Fibroblast of lung (primary cell): ENCODE results near the gene COL4A1. TPM values are rescaled to one million over a fixed set of nuclear protein-coding genes. Genes with fewer than 3 reads are reported as not detected.

Experiments used
- DNase-seq, 2 donors: peaks; one replicate each; pipeline versions ENCODE4 v3.0.0 to v3.0.0-alpha.2; 2010; ENCODE audit warnings: low read depth in 2 of 2
- H2AFZ ChIP-seq: 2 replicates; pipeline ENCODE4 v1.5.1; 2012; ENCODE audit warnings: low read length, control low read depth, inconsistent platforms
- H3K27ac ChIP-seq: 2 replicates; pipeline ENCODE4 v1.5.1; 2011; ENCODE audit warnings: low read length, control low read depth; ENCODE audit not compliant: insufficient read depth
- H3K27me3 ChIP-seq: 2 replicates; pipeline ENCODE4 v1.5.1; 2011; ENCODE audit warnings: mild to moderate bottlenecking, low read length; ENCODE audit not compliant: control insufficient read depth, insufficient read depth
- H3K36me3 ChIP-seq: 2 replicates; pipeline ENCODE4 v1.5.1; 2011; ENCODE audit warnings: low read length; ENCODE audit not compliant: control insufficient read depth, insufficient read depth
- H3K4me1 ChIP-seq: 2 replicates; pipeline ENCODE4 v1.5.1; 2011; ENCODE audit warnings: low read length; ENCODE audit not compliant: control insufficient read depth, insufficient read depth; ENCODE audit errors: extremely low read depth
- H3K4me2 ChIP-seq: 2 replicates; pipeline ENCODE4 v1.5.1; 2011; ENCODE audit warnings: low read length, control low read depth; ENCODE audit not compliant: insufficient read depth; ENCODE audit errors: extremely low read depth
- H3K4me3 ChIP-seq, 4 experiments: fragments of 200-600 bp in 1 of 4; sonication (generic) in 1 of 4; replicated peaks in 1 of 4; 2 replicates each; pipeline ENCODE4 v1.5.1; 2011 to 2016; ENCODE audit warnings: low read length in 4 of 4, low read depth in 3 of 4, mild to moderate bottlenecking in 3 of 4, control low read depth in 2 of 4, inconsistent platforms in 1 of 4, mixed read lengths in 1 of 4; ENCODE audit not compliant: insufficient read depth in 1 of 4; ENCODE audit errors: control extremely low read depth in 1 of 4
- H3K79me2 ChIP-seq: 2 replicates; pipeline ENCODE4 v1.5.1; 2012; ENCODE audit warnings: mild to moderate bottlenecking, low read length, inconsistent platforms; ENCODE audit not compliant: control insufficient read depth, insufficient read depth
- H3K9ac ChIP-seq: 2 replicates; pipeline ENCODE4 v1.5.1; 2011; ENCODE audit warnings: mild to moderate bottlenecking, low read length, control low read depth; ENCODE audit not compliant: insufficient read depth
- H3K9me3 ChIP-seq: 2 replicates; pipeline ENCODE4 v1.5.1; 2012; ENCODE audit warnings: low read depth, low read length; ENCODE audit not compliant: control insufficient read depth, insufficient read depth
- H4K20me1 ChIP-seq: 2 replicates; pipeline ENCODE4 v1.5.1; 2011; ENCODE audit warnings: low read length; ENCODE audit not compliant: control insufficient read depth, insufficient read depth; ENCODE audit errors: extremely low read depth
- CTCF ChIP-seq, 2 donors: IDR thresholded peaks in 1 of 2; conservative IDR thresholded peaks in 1 of 2; 1 replicate in 1 of 2; 2 replicates in 1 of 2; pipeline ENCODE4 v1.5.1; 2011 to 2012; ENCODE audit warnings: low read length in 2 of 2, control low read depth in 1 of 2, inconsistent platforms in 1 of 2, low read depth in 1 of 2, mild to moderate bottlenecking in 1 of 2
- EZH2 ChIP-seq: IDR thresholded peaks from 2 replicates; pipeline ENCODE4 v1.5.1; 2012; ENCODE audit warnings: low read length, control low read depth, mild to moderate bottlenecking; ENCODE audit errors: missing control alignments
- polyA plus RNA-seq, 2 donors: library from polyadenylated mRNA; depleted of rRNA in 1 of 2; stranded (reverse) in 1 of 2; unstranded in 1 of 2; fragments of >200 nt; gene quantifications; 2 replicates each; pipeline ENCODE4 v1.2.1, GENCODE V29; 2011 to 2012; ENCODE audit warnings: missing spikeins in 1 of 2
- total RNA-seq: library from RNA; depleted of rRNA; stranded (reverse); fragments of >200 nt; gene quantifications from 2 replicates; pipeline ENCODE4 v1.2.1, GENCODE V29; 2014

The COL4A1 gene
- total and polyA plus RNA-seq, 2 donors (not counting 1 experiment from before 2014, with no cell fraction given): 34.0 to 607 TPM

GRCh38 chr13:110221406-110222117, 85.4 kb downstream of the COL4A1 start:
- DNase-seq: peak in 1 of 2 donors; percentile 24
- Histone ChIP-seq H3K27me3 (no peaks in the 10 kb centered on the region), H3K4me2 (peak overlapping the region; percentile 51), H3K79me2 (peaks cover 3% of the 10 kb centered on the region), H3K27ac (peak overlapping the region; percentile 60), H3K9ac (peak overlapping the region; percentile 57), H2AFZ (peak overlapping the region; percentile 27), H3K9me3 (no peaks in the 10 kb centered on the region), H4K20me1 (no peaks in the 10 kb centered on the region), H3K4me1 (peaks cover 25% of the 10 kb centered on the region), H3K36me3 (no peaks in the 10 kb centered on the region), H3K4me3 (no peak overlapping the region)
- TF ChIP-seq CTCF (conservative IDR thresholded peaks at IDR 0.05 in 1 of 2, IDR thresholded peaks at IDR 0.05 in 1 of 2; ENCODE audit: low read depth in 1 of 2, low read length in 2 of 2): no peak

- Histone ChIP-seq H3K4me2 (no peak overlapping the region), H3K27me3 (no peaks in the 10 kb centered on the region), H3K4me3 (no peak overlapping the region), H3K4me1 (peaks cover 32% of the 10 kb centered on the region), H3K9me3 (no peaks in the 10 kb centered on the region), H3K36me3 (no peaks in the 10 kb centered on the region), H2AFZ (no peak overlapping the region), H3K27ac (no peak overlapping the region), H4K20me1 (no peaks in the 10 kb centered on the region), H3K79me2 (peaks cover 4% of the 10 kb centered on the region), H3K9ac (no peak overlapping the region)
- no peak for DNase-seq
- TF ChIP-seq CTCF (conservative IDR thresholded peaks at IDR 0.05 in 1 of 2, IDR thresholded peaks at IDR 0.05 in 1 of 2; ENCODE audit: low read depth in 1 of 2, low read length in 2 of 2) (no peak), EZH2 (no peak)
Measured at GRCh38 chr13:110220471-110220870, 86.5 kb downstream of the COL4A1 start.

GRCh38 chr13:110218581-110219201, 88.3 kb downstream of the COL4A1 start:
- DNase-seq: peak in 1 of 2 donors; percentile 31
- H4K20me1 ChIP-seq: no peaks in the 10 kb centered on the region
- no peak for TF ChIP-seq EZH2
- no peak for TF ChIP-seq CTCF (conservative IDR thresholded peaks at IDR 0.05 in 1 of 2, IDR thresholded peaks at IDR 0.05 in 1 of 2; ENCODE audit: low read depth in 1 of 2, low read length in 2 of 2)
- H3K27me3 ChIP-seq: no peaks in the 10 kb centered on the region
- H3K27ac ChIP-seq: peak overlapping the region; percentile 50
- H3K9ac ChIP-seq: peak overlapping the region; percentile 3
- no peaks in the 10 kb centered on the region for H3K9me3 ChIP-seq
- peaks cover 14% of the 10 kb centered on the region for H3K79me2 ChIP-seq
- H3K4me3 ChIP-seq: no peak overlapping the region
- H3K4me2 ChIP-seq: no peak overlapping the region
- no peak overlapping the region for H2AFZ ChIP-seq
- no peaks in the 10 kb centered on the region for H3K36me3 ChIP-seq
- H3K4me1 ChIP-seq: peaks cover 32% of the 10 kb centered on the region
